T-helper 9 cell (primary cell): ENCODE results near the gene ZNF469.
"Not testable (repeated sequence)": the region's sequence is repeated elsewhere in the genome, so short reads cannot be mapped to it uniquely, and the experiment has no call there.

Experiments used
- DNase-seq: peaks from one replicate; pipeline ENCODE4 v3.0.0-alpha.2; 2020

ZNF469 gene

GRCh38 chr16:88348377-88349152 lies 34.2 kb upstream of the ZNF469 start:
- DNase-seq: no peak

- DNase-seq: no peak
Measured at GRCh38 chr16:88349153-88349902, 33.4 kb upstream of the ZNF469 start.

GRCh38 chr16:88349903-88350900 lies 32.6 kb upstream of the ZNF469 start:
- DNase-seq: no peak

- no peak for DNase-seq
Measured at GRCh38 chr16:88350922-88351321, 31.8 kb upstream of the ZNF469 start.

- no peak for DNase-seq
Measured at GRCh38 chr16:88351491-88352101, 31.2 kb upstream of the ZNF469 start.

GRCh38 chr16:88352261-88353200 lies 30.2 kb upstream of the ZNF469 start:
- no peak for DNase-seq

- no peak for DNase-seq
Measured at GRCh38 chr16:88353232-88353631, 29.5 kb upstream of the ZNF469 start.

- DNase-seq: no peak
Measured at GRCh38 chr16:88353691-88354090, 29.1 kb upstream of the ZNF469 start.

GRCh38 chr16:88354229-88355092 lies 28.3 kb upstream of the ZNF469 start:
- DNase-seq: no peak

- no peak for DNase-seq
Measured at GRCh38 chr16:88355093-88355388, 27.7 kb upstream of the ZNF469 start.

GRCh38 chr16:88355389-88356123 lies 27.2 kb upstream of the ZNF469 start:
- no peak for DNase-seq

- DNase-seq: no peak
Measured at GRCh38 chr16:88356124-88356726, 26.5 kb upstream of the ZNF469 start.

GRCh38 chr16:88356727-88357199 lies 26.0 kb upstream of the ZNF469 start:
- DNase-seq: no peak

GRCh38 chr16:88357317-88358022 lies 25.3 kb upstream of the ZNF469 start:
- DNase-seq: no peak

- no peak for DNase-seq
Measured at GRCh38 chr16:88358023-88358420, 24.7 kb upstream of the ZNF469 start.

- DNase-seq: no peak
Measured at GRCh38 chr16:88359008-88359407, 23.8 kb upstream of the ZNF469 start.

GRCh38 chr16:88360401-88360800 lies 22.4 kb upstream of the ZNF469 start:
- DNase-seq: not testable (repeated sequence)

GRCh38 chr16:88360999-88361398 lies 21.8 kb upstream of the ZNF469 start:
- no peak for DNase-seq

GRCh38 chr16:88361775-88362174 lies 21.0 kb upstream of the ZNF469 start:
- DNase-seq: no peak
